Endothelial cell (in vitro differentiated cells): ENCODE measurements around the gene ZNF561. TPM values are rescaled to one million over a fixed set of nuclear protein-coding genes. Genes with fewer than 3 reads are reported as not detected.

Experiments used
- DNase-seq: peaks from one replicate; pipeline ENCODE4 v3.0.0; 2021; ENCODE audit warnings: low spot score
- H3K27ac Mint-ChIP-seq: one replicate; pipeline ENCODE4 v1.8.0; 2021; ENCODE audit warnings: mixed read lengths, inconsistent platforms; ENCODE audit not compliant: unreplicated experiment
- H3K27me3 Mint-ChIP-seq: one replicate; pipeline ENCODE4 v1.8.0; 2021; ENCODE audit warnings: mild to moderate bottlenecking, moderate library complexity, mixed read lengths, inconsistent platforms; ENCODE audit not compliant: unreplicated experiment
- H3K36me3 Mint-ChIP-seq: one replicate; pipeline ENCODE4 v1.8.0; 2021; ENCODE audit warnings: mild to moderate bottlenecking, low read depth, mixed read lengths, inconsistent platforms; ENCODE audit not compliant: unreplicated experiment
- H3K4me1 Mint-ChIP-seq: one replicate; pipeline ENCODE4 v1.8.0; 2021; ENCODE audit warnings: mild to moderate bottlenecking, mixed read lengths, inconsistent platforms; ENCODE audit not compliant: unreplicated experiment
- H3K4me3 Mint-ChIP-seq: one replicate; pipeline ENCODE4 v1.8.0; 2021; ENCODE audit warnings: mild to moderate bottlenecking, mixed read lengths, inconsistent platforms; ENCODE audit not compliant: unreplicated experiment
- H3K9me3 Mint-ChIP-seq: one replicate; pipeline ENCODE4 v1.8.0; 2021; ENCODE audit warnings: mixed read lengths, inconsistent platforms; ENCODE audit not compliant: unreplicated experiment
- total RNA-seq: library from RNA; stranded (reverse); fragmentation: NEBNext Ultra II Directional; extraction: Animal tissue kit (Norgen Biotek cat#: 25700); gene quantifications from one replicate; pipeline ENCODE4 v1.2.1, GENCODE V29; 2021; ENCODE audit not compliant: unreplicated experiment
- TF ChIP-seq, protein P1 (sequence below): fragments of 200-600 bp; sonication (generic); IDR thresholded peaks from one replicate; pipeline ENCODE4 v1.5.0; 2021; ENCODE audit warnings: antibody characterized with exemption; ENCODE audit not compliant: unreplicated experiment

ZNF561 gene
- total RNA-seq, 1 donor from 2014 or later = 62.5 TPM

DNA sequence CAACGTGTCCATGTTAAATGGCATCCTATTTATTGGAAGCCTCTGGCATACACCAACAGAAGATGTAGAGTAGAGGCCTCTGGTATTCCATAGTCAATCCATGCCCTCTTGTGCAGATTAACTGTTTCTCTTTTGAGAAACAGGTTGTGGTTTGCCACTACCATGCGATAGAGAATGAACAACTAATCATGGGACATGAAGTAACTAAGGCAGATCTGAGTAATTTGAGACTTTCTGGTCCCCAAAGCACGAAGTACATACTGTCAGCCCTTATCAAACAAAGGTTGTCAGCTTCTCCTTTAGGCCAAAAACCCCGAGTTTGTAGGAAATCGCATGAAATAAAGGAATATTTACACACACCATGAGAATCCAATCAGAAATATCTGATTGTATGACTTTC is 40.3 kb downstream of the ZNF561 start:
- Mint-ChIP-seq H3K27me3 (peaks cover 4% of the 10 kb centered on the region), H3K36me3 (peaks cover 28% of the 10 kb centered on the region), H3K9me3 (no peaks in the 10 kb centered on the region), H3K27ac (no peak overlapping the region), H3K4me1 (peaks cover 13% of the 10 kb centered on the region), H3K4me3 (no peak overlapping the region)
- no peak for DNase-seq
- TF ChIP-seq, protein P1, sequence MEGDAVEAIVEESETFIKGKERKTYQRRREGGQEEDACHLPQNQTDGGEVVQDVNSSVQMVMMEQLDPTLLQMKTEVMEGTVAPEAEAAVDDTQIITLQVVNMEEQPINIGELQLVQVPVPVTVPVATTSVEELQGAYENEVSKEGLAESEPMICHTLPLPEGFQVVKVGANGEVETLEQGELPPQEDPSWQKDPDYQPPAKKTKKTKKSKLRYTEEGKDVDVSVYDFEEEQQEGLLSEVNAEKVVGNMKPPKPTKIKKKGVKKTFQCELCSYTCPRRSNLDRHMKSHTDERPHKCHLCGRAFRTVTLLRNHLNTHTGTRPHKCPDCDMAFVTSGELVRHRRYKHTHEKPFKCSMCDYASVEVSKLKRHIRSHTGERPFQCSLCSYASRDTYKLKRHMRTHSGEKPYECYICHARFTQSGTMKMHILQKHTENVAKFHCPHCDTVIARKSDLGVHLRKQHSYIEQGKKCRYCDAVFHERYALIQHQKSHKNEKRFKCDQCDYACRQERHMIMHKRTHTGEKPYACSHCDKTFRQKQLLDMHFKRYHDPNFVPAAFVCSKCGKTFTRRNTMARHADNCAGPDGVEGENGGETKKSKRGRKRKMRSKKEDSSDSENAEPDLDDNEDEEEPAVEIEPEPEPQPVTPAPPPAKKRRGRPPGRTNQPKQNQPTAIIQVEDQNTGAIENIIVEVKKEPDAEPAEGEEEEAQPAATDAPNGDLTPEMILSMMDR = no peak

DNA sequence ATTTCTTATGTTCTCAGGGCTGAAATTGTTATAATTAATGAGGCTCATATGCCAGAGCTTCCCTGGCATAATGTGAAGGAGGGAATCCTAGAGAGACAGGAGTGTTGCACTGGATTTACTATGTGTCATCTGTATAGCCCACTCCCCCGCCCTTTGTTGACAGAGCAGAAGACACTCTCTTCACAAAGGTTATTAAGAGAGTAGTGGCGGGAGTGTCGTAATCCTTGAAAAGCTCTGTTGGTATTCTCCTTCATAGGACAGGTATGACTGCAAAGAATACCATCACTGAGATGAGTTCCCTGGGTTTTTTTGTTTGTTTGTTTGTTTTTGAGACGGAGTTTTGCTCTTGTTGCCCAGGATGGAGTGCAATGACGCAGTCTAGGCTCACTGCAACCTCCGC is 50.8 kb downstream of the ZNF561 start:
- DNase-seq = no peak
- Mint-ChIP-seq H3K9me3 (peaks cover 23% of the 10 kb centered on the region), H3K4me3 (no peak overlapping the region), H3K27ac (no peak overlapping the region), H3K4me1 (peaks cover 3% of the 10 kb centered on the region), H3K27me3 (peaks cover 2% of the 10 kb centered on the region), H3K36me3 (peaks cover 68% of the 10 kb centered on the region)
- TF ChIP-seq, protein P1 = no peak

DNA sequence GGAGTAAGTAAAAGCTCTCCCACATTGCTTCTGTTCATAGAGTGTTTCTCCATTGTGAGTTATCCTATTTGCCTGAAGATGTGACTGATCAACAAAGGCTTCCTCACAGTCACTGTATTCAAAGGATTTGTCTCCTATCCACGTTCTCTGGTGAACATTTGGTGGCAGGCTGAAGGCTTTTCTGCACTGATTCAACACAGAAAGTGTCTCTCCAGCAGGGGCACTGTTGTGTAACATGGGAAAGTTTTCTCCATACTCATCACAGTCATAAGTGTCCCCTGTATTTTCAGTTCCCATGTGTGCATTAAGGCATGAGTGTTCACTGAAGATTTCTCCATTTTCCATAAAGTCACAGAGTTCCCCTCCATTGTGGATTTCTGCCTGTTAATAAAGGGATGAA is 54.3 kb downstream of the ZNF561 start:
- DNase-seq = no peak
- Mint-ChIP-seq H3K4me3 (peak overlapping the region; percentile 82), H3K36me3 (peaks cover 76% of the 10 kb centered on the region), H3K4me1 (no peaks in the 10 kb centered on the region), H3K9me3 (peaks cover 35% of the 10 kb centered on the region), H3K27ac (no peak overlapping the region), H3K27me3 (peaks cover 4% of the 10 kb centered on the region)
- TF ChIP-seq, protein P1 = no peak

DNA sequence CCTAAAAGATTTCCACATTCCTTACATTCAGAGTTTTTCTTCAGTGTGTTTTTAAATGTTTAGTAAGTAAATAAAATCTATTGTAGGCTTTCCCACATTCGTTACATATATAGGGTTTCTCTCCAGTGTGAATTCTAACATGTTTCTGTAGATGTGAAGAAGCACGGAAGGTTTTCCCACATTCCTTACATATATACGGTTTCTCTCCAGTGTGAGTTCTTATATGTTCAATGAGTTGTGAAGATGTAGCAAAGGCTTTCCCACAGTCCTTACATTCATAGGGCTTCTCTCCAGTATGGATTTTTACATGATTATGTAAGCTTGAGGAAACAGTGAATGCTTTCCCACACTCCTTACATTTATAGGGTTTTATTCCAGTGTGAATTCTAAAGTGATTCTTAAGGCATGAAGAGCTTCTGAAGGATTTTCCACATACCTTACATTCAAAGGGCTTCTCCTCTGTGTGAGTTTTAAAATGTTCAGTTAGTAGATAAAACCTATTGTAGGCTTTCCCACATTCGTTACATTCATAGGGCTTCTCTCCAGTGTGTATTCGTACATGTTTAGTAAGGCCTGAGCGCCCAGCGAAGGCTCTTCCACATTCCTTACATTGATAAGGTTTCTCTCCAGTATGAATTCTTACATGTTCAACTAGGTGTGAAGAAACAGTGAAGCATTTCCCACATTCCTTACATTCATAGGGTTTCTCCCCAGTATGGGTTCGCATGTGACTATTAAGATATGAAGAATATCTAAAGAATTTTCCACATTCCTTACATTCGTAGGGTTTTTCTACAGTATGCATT is 54.9 kb downstream of the ZNF561 start:
- no peak for DNase-seq
- TF ChIP-seq, protein P1 = no peak
- Mint-ChIP-seq H3K36me3 (peaks cover 77% of the 10 kb centered on the region), H3K4me1 (no peaks in the 10 kb centered on the region), H3K9me3 (peaks cover 35% of the 10 kb centered on the region), H3K27ac (no peak overlapping the region), H3K27me3 (peaks cover 4% of the 10 kb centered on the region), H3K4me3 (peak overlapping the region; percentile 82)

Other genes with a start within 250 kb of the ZNF561 start
- gene ZNF266, start 185.7 kb downstream of the ZNF561 start, total RNA-seq = 20.9 TPM
- gene ZNF560, start 122.6 kb downstream of the ZNF561 start, total RNA-seq = not detected
- 31.1 TPM for gene ZNF426, start 82.6 kb downstream of the ZNF561 start, total RNA-seq
- gene ZNF121, start 36.7 kb downstream of the ZNF561 start, total RNA-seq = 52.1 TPM
- 38.2 TPM for gene ZNF562, start 53.9 kb upstream of the ZNF561 start, total RNA-seq
- 17.6 TPM for gene ZNF846, start 147.5 kb upstream of the ZNF561 start, total RNA-seq
- 45.9 TPM for gene FBXL12, start 197.8 kb upstream of the ZNF561 start, total RNA-seq
- gene UBL5, start 206.7 kb upstream of the ZNF561 start, total RNA-seq = 399 TPM
- 69.9 TPM for gene PIN1, start 214.1 kb upstream of the ZNF561 start, total RNA-seq